Duodenal mucosa (tissue), 2 donors: ENCODE results near the gene BROX.

Source experiments
- H3K27ac ChIP-seq: one replicate; pipeline ENCODE4 v1.7.0; 2013; ENCODE audit warnings: low read depth, low read length
- H3K27me3 ChIP-seq, 2 donors: one replicate each; pipeline ENCODE4 v1.7.0; 2013; ENCODE audit warnings: low read length in 2 of 2, control low read depth in 1 of 2; ENCODE audit not compliant: insufficient read depth in 2 of 2, control insufficient read depth in 1 of 2
- H3K36me3 ChIP-seq, 2 donors: one replicate each; pipeline ENCODE4 v1.7.0; 2013; ENCODE audit warnings: low read length in 2 of 2, control low read depth in 1 of 2; ENCODE audit not compliant: insufficient read depth in 2 of 2, control insufficient read depth in 1 of 2
- H3K4me1 ChIP-seq, 2 donors: one replicate each; pipeline ENCODE4 v1.7.0; 2013; ENCODE audit warnings: low read length in 2 of 2, control low read depth in 1 of 2; ENCODE audit not compliant: insufficient read depth in 2 of 2, control insufficient read depth in 1 of 2
- H3K4me3 ChIP-seq, 2 donors: one replicate each; pipeline ENCODE4 v1.7.0; 2013; ENCODE audit warnings: low read length in 2 of 2, low read depth in 1 of 2
- H3K9ac ChIP-seq, 2 donors: one replicate each; pipeline ENCODE4 v1.7.0; 2013; ENCODE audit warnings: low read length in 2 of 2, low read depth in 1 of 2
- H3K9me3 ChIP-seq, 2 donors: one replicate each; pipeline ENCODE4 v1.7.0; 2013; ENCODE audit warnings: low read length in 2 of 2, control low read depth in 1 of 2; ENCODE audit not compliant: control insufficient read depth in 1 of 2

BROX gene

DNA sequence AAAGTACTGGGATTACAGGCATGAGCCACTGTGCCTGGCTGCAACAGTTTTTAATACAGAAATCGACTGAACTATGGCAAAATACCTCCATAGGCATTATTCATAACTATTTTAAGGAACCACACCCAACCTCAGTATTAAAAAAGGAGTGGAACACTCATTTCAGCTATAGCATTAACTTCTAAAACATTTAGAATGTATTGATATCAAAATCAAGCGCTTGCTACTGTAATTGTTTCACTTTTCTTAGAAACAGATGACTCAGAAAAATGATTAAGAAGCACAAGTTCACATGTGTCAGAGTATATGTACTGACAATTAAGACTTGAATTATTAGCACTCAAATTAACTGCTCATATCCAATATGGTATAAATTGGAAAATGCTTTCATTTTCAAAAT lies 15.2 kb upstream of the BROX start:
- H3K4me3 ChIP-seq, result no peak overlapping the region
- no peaks in the 10 kb centered on the region for H3K27me3 ChIP-seq
- no peaks in the 10 kb centered on the region for H3K4me1 ChIP-seq
- H3K9me3 ChIP-seq, result no peaks in the 10 kb centered on the region
- H3K36me3 ChIP-seq, result no peaks in the 10 kb centered on the region
- H3K27ac ChIP-seq, result no peak overlapping the region
- no peak overlapping the region for H3K9ac ChIP-seq

DNA sequence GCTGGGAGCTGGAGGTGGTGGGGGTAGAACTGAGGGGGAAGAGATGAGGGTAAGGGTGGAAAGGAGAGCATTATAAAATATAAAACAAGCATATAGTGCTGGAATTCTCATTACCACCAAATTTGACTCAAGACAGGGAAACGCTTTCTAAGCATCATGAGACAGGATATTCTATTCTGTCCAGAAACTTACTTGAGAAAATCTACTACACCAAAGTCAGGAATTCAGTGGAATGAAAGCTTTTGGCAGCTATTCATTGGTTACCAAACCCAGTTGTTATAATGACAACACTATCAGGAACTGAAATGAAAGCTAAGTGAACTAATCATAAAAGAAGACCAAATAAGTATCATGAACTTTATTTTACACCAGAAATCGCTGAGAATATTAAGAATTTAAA lies 14.5 kb upstream of the BROX start:
- no peak overlapping the region for H3K9ac ChIP-seq
- H3K27me3 ChIP-seq, result no peaks in the 10 kb centered on the region
- H3K4me3 ChIP-seq, result no peak overlapping the region
- H3K36me3 ChIP-seq, result no peaks in the 10 kb centered on the region
- no peaks in the 10 kb centered on the region for H3K9me3 ChIP-seq
- H3K27ac ChIP-seq, result no peak overlapping the region
- H3K4me1 ChIP-seq, result no peaks in the 10 kb centered on the region

- no peak overlapping the region for H3K27ac ChIP-seq
- H3K9me3 ChIP-seq, result no peaks in the 10 kb centered on the region
- H3K27me3 ChIP-seq, result no peaks in the 10 kb centered on the region
- no peaks in the 10 kb centered on the region for H3K4me1 ChIP-seq
- no peak overlapping the region for H3K4me3 ChIP-seq
- no peak overlapping the region for H3K9ac ChIP-seq
- H3K36me3 ChIP-seq, result no peaks in the 10 kb centered on the region
Observed at GRCh38 chr1:222702210-222702609, 10.2 kb upstream of the BROX start.

- Histone ChIP-seq H3K4me3 (no peak overlapping the region), H3K4me1 (no peaks in the 10 kb centered on the region), H3K9me3 (no peaks in the 10 kb centered on the region), H3K27me3 (no peaks in the 10 kb centered on the region), H3K27ac (no peak overlapping the region), H3K9ac (no peak overlapping the region), H3K36me3 (no peaks in the 10 kb centered on the region)
Observed at GRCh38 chr1:222704260-222704659, 8.1 kb upstream of the BROX start.

- Histone ChIP-seq H3K36me3 (no peaks in the 10 kb centered on the region), H3K27me3 (no peaks in the 10 kb centered on the region), H3K9ac (no peak overlapping the region), H3K9me3 (no peaks in the 10 kb centered on the region), H3K27ac (no peak overlapping the region), H3K4me3 (no peak overlapping the region), H3K4me1 (peaks cover 7 to 11% of the 10 kb centered on the region in 2 donors)
Observed at GRCh38 chr1:222706815-222707214, 5.5 kb upstream of the BROX start.

GRCh38 chr1:222709700-222710153 lies 2.6 kb upstream of the BROX start:
- Histone ChIP-seq H3K27me3 (no peaks in the 10 kb centered on the region), H3K4me3 (no peak overlapping the region)

GRCh38 chr1:222711319-222712252 lies 778 bp upstream of the BROX start:
- Histone ChIP-seq H3K9ac (peak overlapping the region; percentile 76 to 94), H3K36me3 (peaks cover 3 to 8% of the 10 kb centered on the region in 2 donors), H3K4me3 (peak overlapping the region; percentile 89 to 90), H3K9me3 (no peaks in the 10 kb centered on the region), H3K27me3 (no peaks in the 10 kb centered on the region), H3K4me1 (peaks cover 7 to 11% of the 10 kb centered on the region in 2 donors), H3K27ac (peak overlapping the region; percentile 86)

More at GRCh38 chr1:222709700-222710153, 2.6 kb upstream of the BROX start:
- Histone ChIP-seq H3K27ac (no peak overlapping the region), H3K36me3 (no peaks in the 10 kb centered on the region), H3K9ac (no peak overlapping the region), H3K9me3 (no peaks in the 10 kb centered on the region), H3K4me1 (peaks cover 7 to 11% of the 10 kb centered on the region in 2 donors)

GRCh38 chr1:222713091-222713961 lies 962 bp downstream of the BROX start:
- Histone ChIP-seq H3K9me3 (no peaks in the 10 kb centered on the region), H3K27me3 (no peaks in the 10 kb centered on the region), H3K9ac (peak overlapping the region; percentile 88 to 89), H3K36me3 (peaks cover 11 to 19% of the 10 kb centered on the region in 2 donors), H3K4me1 (peaks cover 7 to 11% of the 10 kb centered on the region in 2 donors), H3K4me3 (peak overlapping the region; percentile 85 to 95), H3K27ac (peak overlapping the region; percentile 90)

- H3K9me3 ChIP-seq, result no peaks in the 10 kb centered on the region
- H3K27ac ChIP-seq, result no peak overlapping the region
- peaks cover 25 to 47% of the 10 kb centered on the region in 2 donors for H3K36me3 ChIP-seq
- H3K4me1 ChIP-seq, result no peaks in the 10 kb centered on the region
- no peaks in the 10 kb centered on the region for H3K27me3 ChIP-seq
- no peak overlapping the region for H3K9ac ChIP-seq
- no peak overlapping the region for H3K4me3 ChIP-seq
Observed at GRCh38 chr1:222716393-222716792, 4.0 kb downstream of the BROX start.

DNA sequence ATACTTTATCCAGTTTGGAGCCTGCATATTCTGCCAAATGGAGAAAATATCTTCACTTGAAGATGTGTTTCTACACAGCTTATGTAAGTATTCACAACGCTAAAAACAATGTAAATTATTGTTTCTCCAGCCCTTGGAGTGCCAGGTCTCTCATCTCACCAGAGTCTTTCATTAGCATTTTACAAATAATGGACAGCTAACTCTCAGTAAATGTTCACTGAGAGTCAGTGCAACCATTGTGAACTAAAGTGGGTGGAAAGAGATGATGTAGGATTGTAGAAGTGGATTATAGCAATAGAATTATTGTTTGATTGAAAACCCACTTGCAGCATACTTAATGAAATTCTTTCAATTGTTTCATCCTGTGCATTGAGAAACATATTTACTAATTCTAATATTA lies 16.4 kb downstream of the BROX start:
- peaks cover 57 to 88% of the 10 kb centered on the region in 2 donors for H3K36me3 ChIP-seq
- no peaks in the 10 kb centered on the region for H3K27me3 ChIP-seq
- no peak overlapping the region for H3K27ac ChIP-seq
- H3K9ac ChIP-seq, result no peak overlapping the region
- H3K4me3 ChIP-seq, result no peak overlapping the region
- H3K4me1 ChIP-seq, result no peaks in the 10 kb centered on the region
- H3K9me3 ChIP-seq, result no peaks in the 10 kb centered on the region
